ENCODE measurements around the gene TM9SF2. TPM values are rescaled to one million over a fixed set of nuclear protein-coding genes. Genes with fewer than 3 reads are reported as not detected.

TM9SF2 gene
- total and polyA plus RNA-seq, 2 donors from 2014 or later: 88.3 to 144 TPM

GRCh38 chr13:99587021-99587420, 85.7 kb downstream of the TM9SF2 start:
- Histone ChIP-seq H3K4me3 (ENCODE audit: low read length in 3 of 3) (no peak overlapping the region), H3K27ac (ENCODE audit: low read depth in 2 of 2, low read length in 2 of 2) (no peak overlapping the region), H3K36me3 (ENCODE audit: control insufficient read depth in 2 of 3, insufficient read depth in 3 of 3, low read length in 3 of 3) (no peaks in the 10 kb centered on the region), H3K9me3 (ENCODE audit: control insufficient read depth in 2 of 3, insufficient read depth in 1 of 3, low read length in 3 of 3) (no peaks in the 10 kb centered on the region), H3K4me1 (ENCODE audit: control insufficient read depth in 2 of 3, insufficient read depth in 2 of 3, low read depth in 1 of 3, low read length in 3 of 3) (peaks cover 0 to 6% (median 5%) of the 10 kb centered on the region in 3 donors), H3K9ac (ENCODE audit: low read length in 3 of 3) (no peak overlapping the region), H3K27me3 (ENCODE audit: control insufficient read depth, insufficient read depth, low read length) (no peaks in the 10 kb centered on the region)
- no peak for DNase-seq
- no peak for FAIRE-seq
- no peak for TF ChIP-seq CTCF (IDR thresholded peaks at IDR 0.05; ENCODE audit: borderline replicate concordance, extremely low read depth, insufficient read depth)
- intact Hi-C loops (cut with DNase I): no loop called here

- no peaks in the 10 kb centered on the region for H3K27me3 ChIP-seq (ENCODE audit: control insufficient read depth, insufficient read depth, low read length)
- DNase-seq (no peak), FAIRE-seq (no peak)
- no peaks in the 10 kb centered on the region for H3K9me3 ChIP-seq (ENCODE audit: control insufficient read depth in 2 of 3, insufficient read depth in 1 of 3, low read length in 3 of 3)
- H3K9ac ChIP-seq (ENCODE audit: low read length in 3 of 3): no peak overlapping the region
- no peak overlapping the region for H3K4me3 ChIP-seq (ENCODE audit: low read length in 3 of 3)
- peaks cover 0 to 6% (median 5%) of the 10 kb centered on the region in 3 donors for H3K4me1 ChIP-seq (ENCODE audit: control insufficient read depth in 2 of 3, insufficient read depth in 2 of 3, low read depth in 1 of 3, low read length in 3 of 3)
- intact Hi-C loops (cut with DNase I): no loop called here
- TF ChIP-seq CTCF (IDR thresholded peaks at IDR 0.05; ENCODE audit: borderline replicate concordance, extremely low read depth, insufficient read depth): no peak
- H3K27ac ChIP-seq (ENCODE audit: low read depth in 2 of 2, low read length in 2 of 2): no peak overlapping the region
- H3K36me3 ChIP-seq (ENCODE audit: control insufficient read depth in 2 of 3, insufficient read depth in 3 of 3, low read length in 3 of 3): no peaks in the 10 kb centered on the region
Observed at GRCh38 chr13:99587893-99588606, 86.8 kb downstream of the TM9SF2 start.

- Histone ChIP-seq H3K36me3 (ENCODE audit: control insufficient read depth in 2 of 3, insufficient read depth in 3 of 3, low read length in 3 of 3) (no peaks in the 10 kb centered on the region), H3K4me3 (ENCODE audit: low read length in 3 of 3) (no peak overlapping the region), H3K9ac (ENCODE audit: low read length in 3 of 3) (no peak overlapping the region), H3K9me3 (ENCODE audit: control insufficient read depth in 2 of 3, insufficient read depth in 1 of 3, low read length in 3 of 3) (no peaks in the 10 kb centered on the region), H3K4me1 (ENCODE audit: control insufficient read depth in 2 of 3, insufficient read depth in 2 of 3, low read depth in 1 of 3, low read length in 3 of 3) (peaks cover 0 to 6% (median 5%) of the 10 kb centered on the region in 3 donors), H3K27ac (ENCODE audit: low read depth in 2 of 2, low read length in 2 of 2) (no peak overlapping the region), H3K27me3 (ENCODE audit: control insufficient read depth, insufficient read depth, low read length) (no peaks in the 10 kb centered on the region)
- intact Hi-C loops (cut with DNase I): no loop called here
- no peak for DNase-seq
- TF ChIP-seq CTCF (IDR thresholded peaks at IDR 0.05; ENCODE audit: borderline replicate concordance, extremely low read depth, insufficient read depth): no peak
- FAIRE-seq: no peak
Observed at GRCh38 chr13:99589575-99589974, 88.3 kb downstream of the TM9SF2 start.
